ENCODE data around the gene BCAS3. TPM values are rescaled to one million over a fixed set of nuclear protein-coding genes. Genes with fewer than 3 reads are reported as not detected.
A peak's percentile ranks its signal among the peaks of the same experiment; 100 is the strongest.

BCAS3 gene
- total RNA-seq, 2 donors from 2014 or later: 44.1 to 71.5 TPM

DNA sequence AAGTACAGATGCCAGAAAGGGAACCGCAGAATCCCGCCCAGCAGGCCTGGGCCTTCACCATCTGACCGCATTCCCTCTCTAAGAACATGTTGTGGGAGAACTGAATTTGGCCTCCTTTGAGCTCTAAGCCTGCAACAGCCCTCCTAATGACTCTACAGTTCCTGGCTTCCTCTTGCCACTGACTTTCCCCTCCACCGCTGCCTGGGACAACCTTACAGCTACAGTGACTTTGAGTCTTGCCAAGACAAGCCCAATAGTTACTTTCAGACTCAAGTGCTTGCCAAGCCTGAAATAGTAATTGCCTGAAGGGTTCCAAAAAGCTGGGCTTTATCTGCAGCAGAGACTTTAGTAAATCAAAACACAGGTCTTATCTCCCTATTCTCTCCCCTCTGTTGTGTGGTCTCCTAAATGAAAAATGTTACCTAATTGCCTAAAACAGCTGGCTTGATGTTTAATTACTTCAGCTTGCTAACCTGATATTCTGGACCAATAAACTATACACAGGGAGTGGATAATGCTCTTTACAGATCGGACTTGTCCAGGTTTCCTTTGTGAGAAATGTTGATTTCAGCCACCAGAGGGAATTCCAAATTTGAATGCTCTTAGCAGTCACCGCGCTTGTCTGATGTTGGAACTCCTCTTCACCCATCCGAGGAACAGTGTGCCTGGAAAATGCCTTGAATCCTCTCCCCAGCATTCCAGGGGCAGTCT, 636.9 kb downstream of the BCAS3 start:
- Histone ChIP-seq H3K36me3 (replicated peaks in 1 of 2; ENCODE audit: insufficient read depth in 1 of 2, low read depth in 2 of 2) (no peaks in the 10 kb centered on the region), H3K4me3 (no peak overlapping the region), H3K9me3 (no peaks in the 10 kb centered on the region), H3K27me3 (no peaks in the 10 kb centered on the region), H3K27ac (peak overlapping the region in 1 of 4 donors; percentile 15), H3K4me1 (no peaks in the 10 kb centered on the region)
- intact Hi-C loops (cut with DNase I): no loop called here
- TF ChIP-seq POLR2A (IDR thresholded peaks at IDR 0.05): no peak
- TF ChIP-seq, protein P1, sequence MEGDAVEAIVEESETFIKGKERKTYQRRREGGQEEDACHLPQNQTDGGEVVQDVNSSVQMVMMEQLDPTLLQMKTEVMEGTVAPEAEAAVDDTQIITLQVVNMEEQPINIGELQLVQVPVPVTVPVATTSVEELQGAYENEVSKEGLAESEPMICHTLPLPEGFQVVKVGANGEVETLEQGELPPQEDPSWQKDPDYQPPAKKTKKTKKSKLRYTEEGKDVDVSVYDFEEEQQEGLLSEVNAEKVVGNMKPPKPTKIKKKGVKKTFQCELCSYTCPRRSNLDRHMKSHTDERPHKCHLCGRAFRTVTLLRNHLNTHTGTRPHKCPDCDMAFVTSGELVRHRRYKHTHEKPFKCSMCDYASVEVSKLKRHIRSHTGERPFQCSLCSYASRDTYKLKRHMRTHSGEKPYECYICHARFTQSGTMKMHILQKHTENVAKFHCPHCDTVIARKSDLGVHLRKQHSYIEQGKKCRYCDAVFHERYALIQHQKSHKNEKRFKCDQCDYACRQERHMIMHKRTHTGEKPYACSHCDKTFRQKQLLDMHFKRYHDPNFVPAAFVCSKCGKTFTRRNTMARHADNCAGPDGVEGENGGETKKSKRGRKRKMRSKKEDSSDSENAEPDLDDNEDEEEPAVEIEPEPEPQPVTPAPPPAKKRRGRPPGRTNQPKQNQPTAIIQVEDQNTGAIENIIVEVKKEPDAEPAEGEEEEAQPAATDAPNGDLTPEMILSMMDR (IDR thresholded peaks at IDR 0.05): peak in 1 of 7 experiments; percentile 6
- ATAC-seq: peak; percentile 24
- DNase-seq: peak in 2 of 4 donors; percentile 21 to 41
- 88 to 89% methylated on average over 8 of the region's 8 CpGs for WGBS, 2 donors

DNA sequence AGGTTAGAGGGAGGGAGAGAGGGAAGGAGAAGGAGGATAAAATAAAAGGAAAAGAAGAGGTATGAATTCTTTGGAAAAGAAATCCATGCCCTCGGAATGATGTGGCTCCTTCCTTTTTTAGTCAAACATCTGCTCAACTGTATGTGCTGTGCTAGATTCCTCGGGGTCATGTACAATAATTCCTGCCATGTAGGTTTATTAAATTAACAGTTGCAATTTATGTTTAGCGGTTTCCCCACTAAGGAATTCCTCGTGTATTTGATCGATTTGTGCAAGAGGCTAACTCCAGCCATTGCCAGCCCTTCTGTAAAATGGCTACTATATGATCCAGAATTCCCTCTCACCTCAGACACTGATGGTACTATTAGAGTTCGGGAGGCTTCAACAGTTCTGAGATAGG, 639.0 kb downstream of the BCAS3 start:
- ATAC-seq: no peak
- Histone ChIP-seq H3K27ac (no peak overlapping the region), H3K4me1 (no peaks in the 10 kb centered on the region), H3K4me3 (no peak overlapping the region), H3K27me3 (no peaks in the 10 kb centered on the region), H3K9me3 (no peaks in the 10 kb centered on the region), H3K36me3 (replicated peaks in 1 of 2; ENCODE audit: insufficient read depth in 1 of 2, low read depth in 2 of 2) (no peaks in the 10 kb centered on the region)
- intact Hi-C loops (cut with DNase I): no loop called here
- WGBS, 2 donors: 94% methylated on average over 6 of the region's 6 CpGs
- TF ChIP-seq, protein P1 (IDR thresholded peaks at IDR 0.05): no peak
- TF ChIP-seq POLR2A (IDR thresholded peaks at IDR 0.05): no peak
- DNase-seq: no peak

DNA sequence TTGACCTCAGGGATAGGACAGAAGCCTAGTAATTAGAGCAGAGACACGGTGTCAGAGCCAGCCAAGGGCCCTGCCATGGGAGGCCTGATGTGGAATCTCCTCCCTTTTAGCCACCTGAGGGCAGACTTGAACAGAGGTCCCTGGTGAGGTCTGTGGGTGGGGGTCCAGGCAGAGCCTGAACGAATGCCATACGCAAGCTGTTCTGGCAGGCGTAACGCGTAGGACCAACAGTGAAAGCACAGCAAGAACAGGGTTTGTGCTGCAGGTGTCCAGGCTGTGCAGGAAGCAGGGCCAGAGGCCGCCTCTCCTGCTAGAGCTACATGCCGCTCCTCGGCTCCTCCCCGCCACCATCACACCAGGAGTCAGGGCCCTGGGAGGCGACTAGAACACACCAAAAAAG, 640.1 kb downstream of the BCAS3 start:
- no peaks in the 10 kb centered on the region for H3K4me1 ChIP-seq
- H3K27me3 ChIP-seq: no peaks in the 10 kb centered on the region
- WGBS, 2 donors: 94 to 98% methylated on average over 7 to 11 of the region's 11 CpGs
- no peaks in the 10 kb centered on the region for H3K9me3 ChIP-seq
- DNase-seq (no peak), ATAC-seq (no peak)
- TF ChIP-seq, protein P1 (IDR thresholded peaks at IDR 0.05): no peak
- no peak for TF ChIP-seq POLR2A (IDR thresholded peaks at IDR 0.05)
- intact Hi-C loops (cut with DNase I): no loop called here
- no peak overlapping the region for H3K4me3 ChIP-seq
- no peak overlapping the region for H3K27ac ChIP-seq
- no peaks in the 10 kb centered on the region for H3K36me3 ChIP-seq (replicated peaks in 1 of 2; ENCODE audit: insufficient read depth in 1 of 2, low read depth in 2 of 2)

DNA sequence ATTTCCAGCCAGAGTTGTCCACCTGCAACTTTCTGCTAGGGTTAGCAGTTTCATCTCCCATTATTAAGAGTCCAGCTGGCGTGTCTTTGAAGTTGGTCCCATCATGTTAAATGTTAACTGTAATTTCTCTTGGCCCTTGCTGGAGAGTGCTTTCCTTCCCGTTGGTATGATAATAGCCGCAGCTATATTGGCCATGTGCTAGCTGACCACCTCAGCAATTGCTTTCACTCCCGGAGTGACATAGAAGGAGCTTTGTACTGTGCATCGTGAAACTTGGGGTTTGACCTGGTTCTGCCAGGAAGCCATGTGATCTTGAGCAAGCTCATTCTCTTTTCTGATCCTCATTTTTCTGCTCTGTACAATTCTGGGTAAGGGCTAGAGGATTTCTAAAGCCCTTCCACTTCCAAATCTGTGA, 641.0 kb downstream of the BCAS3 start:
- no peak for ATAC-seq
- Histone ChIP-seq H3K27ac (no peak overlapping the region), H3K36me3 (replicated peaks in 1 of 2; ENCODE audit: insufficient read depth in 1 of 2, low read depth in 2 of 2) (no peaks in the 10 kb centered on the region), H3K4me3 (no peak overlapping the region), H3K27me3 (no peaks in the 10 kb centered on the region), H3K4me1 (no peaks in the 10 kb centered on the region), H3K9me3 (no peaks in the 10 kb centered on the region)
- no peak for DNase-seq
- TF ChIP-seq, protein P1 (IDR thresholded peaks at IDR 0.05): no peak
- TF ChIP-seq POLR2A (IDR thresholded peaks at IDR 0.05): no peak
- intact Hi-C loops (cut with DNase I): no loop called here
- 55 to 90% methylated on average over 5 of the region's 5 CpGs for WGBS, 2 donors

DNA sequence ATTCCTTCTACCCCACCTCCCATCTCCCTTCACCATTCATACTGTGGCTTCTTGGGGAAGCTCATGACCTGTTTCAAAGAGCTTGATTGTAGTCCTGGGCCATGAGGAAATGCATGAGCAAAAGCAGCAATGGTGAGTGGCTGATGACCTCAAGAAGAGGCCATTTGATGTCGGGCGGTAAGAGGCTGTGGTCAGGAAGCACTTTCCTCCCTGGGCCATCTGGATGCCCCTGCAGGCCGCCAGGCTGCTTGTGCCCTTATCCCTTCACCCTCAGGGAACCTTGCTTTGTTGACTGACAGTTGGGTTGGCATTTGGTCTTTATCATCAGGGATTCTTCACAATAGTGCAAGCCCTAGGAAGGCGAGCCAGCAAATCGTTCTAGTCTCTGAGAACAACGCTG, 643.7 kb downstream of the BCAS3 start:
- Histone ChIP-seq H3K27me3 (no peaks in the 10 kb centered on the region), H3K4me1 (no peaks in the 10 kb centered on the region), H3K9me3 (no peaks in the 10 kb centered on the region), H3K4me3 (no peak overlapping the region), H3K27ac (no peak overlapping the region), H3K36me3 (replicated peaks in 1 of 2; ENCODE audit: insufficient read depth in 1 of 2, low read depth in 2 of 2) (no peaks in the 10 kb centered on the region)
- intact Hi-C loops (cut with DNase I): no loop called here
- WGBS, 2 donors: 90 to 91% methylated on average over 6 of the region's 6 CpGs
- DNase-seq (no peak), ATAC-seq (no peak)
- no peak for TF ChIP-seq POLR2A (IDR thresholded peaks at IDR 0.05)
- TF ChIP-seq, protein P1 (IDR thresholded peaks at IDR 0.05): no peak

Data from body of pancreas (tissue), 4 donors.